Mesodermal cell (in vitro differentiated cells): ENCODE measurements around the gene FARP1.

Experiments used
- H3K27ac ChIP-seq: 2 replicates; pipeline ENCODE4 v1.7.0; 2013; ENCODE audit warnings: mild to moderate bottlenecking, low read depth, low read length, moderate library complexity; ENCODE audit not compliant: severe bottlenecking
- H3K36me3 ChIP-seq: 2 replicates; pipeline ENCODE4 v1.7.1; 2013; ENCODE audit warnings: mild to moderate bottlenecking, low read length, moderate library complexity; ENCODE audit not compliant: control insufficient read depth, insufficient read depth
- H3K4me1 ChIP-seq: one replicate; pipeline ENCODE4 v1.7.1; 2013; ENCODE audit warnings: mild to moderate bottlenecking, low read length; ENCODE audit not compliant: insufficient read depth, control insufficient read depth, poor library complexity, severe bottlenecking
- H3K4me3 ChIP-seq: 2 replicates; pipeline ENCODE4 v1.7.0; 2013; ENCODE audit warnings: low read length, control low read depth, mild to moderate bottlenecking; ENCODE audit not compliant: insufficient read depth, poor library complexity, severe bottlenecking; ENCODE audit errors: extremely low read depth
- H3K9me3 ChIP-seq: 2 replicates; pipeline ENCODE4 v1.7.1; 2013; ENCODE audit warnings: mild to moderate bottlenecking, low read length, moderate library complexity; ENCODE audit not compliant: control insufficient read depth
- WGBS, 2 experiments: methylation state at CpG; one replicate each; pipeline ENCODE4 v1.1.5; 2013; ENCODE audit warnings: missing lambda C conversion rate in 2 of 2; ENCODE audit not compliant: insufficient coverage in 2 of 2; 5-methylcytosine and 5-hydroxymethylcytosine counted together

FARP1 gene

GRCh38 chr13:98156259-98156658, 13.4 kb downstream of the FARP1 start:
- Histone ChIP-seq H3K27ac (no peak overlapping the region), H3K36me3 (peaks cover 36% of the 10 kb centered on the region), H3K4me1 (peaks cover 17% of the 10 kb centered on the region), H3K9me3 (no peaks in the 10 kb centered on the region), H3K4me3 (no peak overlapping the region)
- 100% methylated on average over 1 of the region's 2 CpGs; no CpG with 5 or more reads in 1 of the 2 experiments for WGBS, 2 experiments

GRCh38 chr13:98157188-98157587, 14.3 kb downstream of the FARP1 start:
- no peak overlapping the region for H3K4me3 ChIP-seq
- no peaks in the 10 kb centered on the region for H3K9me3 ChIP-seq
- peaks cover 22% of the 10 kb centered on the region for H3K4me1 ChIP-seq
- H3K27ac ChIP-seq = no peak overlapping the region
- 89 to 93% methylated on average over 6 of the region's 7 CpGs for WGBS, 2 experiments
- peaks cover 37% of the 10 kb centered on the region for H3K36me3 ChIP-seq

GRCh38 chr13:98157609-98158008, 14.7 kb downstream of the FARP1 start:
- Histone ChIP-seq H3K36me3 (peaks cover 42% of the 10 kb centered on the region), H3K4me1 (peaks cover 22% of the 10 kb centered on the region), H3K9me3 (no peaks in the 10 kb centered on the region), H3K27ac (no peak overlapping the region), H3K4me3 (no peak overlapping the region)
- WGBS, 2 experiments = 80 to 83% methylated on average over 1 of the region's 1 CpG

- 93 to 96% methylated on average over 4 to 5 of the region's 5 CpGs for WGBS, 2 experiments
- Histone ChIP-seq H3K4me3 (no peak overlapping the region), H3K4me1 (peaks cover 22% of the 10 kb centered on the region), H3K27ac (no peak overlapping the region), H3K36me3 (peaks cover 49% of the 10 kb centered on the region), H3K9me3 (no peaks in the 10 kb centered on the region)
These were observed 15.4 kb downstream of the FARP1 start for GRCh38 chr13:98158172-98158899.

GRCh38 chr13:98162935-98163334, 20.0 kb downstream of the FARP1 start:
- Histone ChIP-seq H3K9me3 (no peaks in the 10 kb centered on the region), H3K27ac (no peak overlapping the region), H3K4me3 (no peak overlapping the region), H3K4me1 (peaks cover 9% of the 10 kb centered on the region), H3K36me3 (peaks cover 29% of the 10 kb centered on the region)
- WGBS, 2 experiments = 96 to 97% methylated on average over 3 of the region's 5 CpGs

GRCh38 chr13:98169331-98169730, 26.4 kb downstream of the FARP1 start:
- Histone ChIP-seq H3K4me3 (no peak overlapping the region), H3K4me1 (peaks cover 38% of the 10 kb centered on the region), H3K9me3 (no peaks in the 10 kb centered on the region), H3K36me3 (no peaks in the 10 kb centered on the region), H3K27ac (no peak overlapping the region)
- WGBS, 2 experiments = 100% methylated on average over 2 of the region's 3 CpGs; no CpG with 5 or more reads in 1 of the 2 experiments

- WGBS, 2 experiments = 46 to 55% methylated on average over 8 to 12 of the region's 14 CpGs
- no peak overlapping the region for H3K4me3 ChIP-seq
- H3K9me3 ChIP-seq = no peaks in the 10 kb centered on the region
- peaks cover 64% of the 10 kb centered on the region for H3K4me1 ChIP-seq
- peak overlapping the region; percentile 92 for H3K27ac ChIP-seq
- H3K36me3 ChIP-seq = no peaks in the 10 kb centered on the region
These were observed 29.2 kb downstream of the FARP1 start for GRCh38 chr13:98171900-98172589.

DNA sequence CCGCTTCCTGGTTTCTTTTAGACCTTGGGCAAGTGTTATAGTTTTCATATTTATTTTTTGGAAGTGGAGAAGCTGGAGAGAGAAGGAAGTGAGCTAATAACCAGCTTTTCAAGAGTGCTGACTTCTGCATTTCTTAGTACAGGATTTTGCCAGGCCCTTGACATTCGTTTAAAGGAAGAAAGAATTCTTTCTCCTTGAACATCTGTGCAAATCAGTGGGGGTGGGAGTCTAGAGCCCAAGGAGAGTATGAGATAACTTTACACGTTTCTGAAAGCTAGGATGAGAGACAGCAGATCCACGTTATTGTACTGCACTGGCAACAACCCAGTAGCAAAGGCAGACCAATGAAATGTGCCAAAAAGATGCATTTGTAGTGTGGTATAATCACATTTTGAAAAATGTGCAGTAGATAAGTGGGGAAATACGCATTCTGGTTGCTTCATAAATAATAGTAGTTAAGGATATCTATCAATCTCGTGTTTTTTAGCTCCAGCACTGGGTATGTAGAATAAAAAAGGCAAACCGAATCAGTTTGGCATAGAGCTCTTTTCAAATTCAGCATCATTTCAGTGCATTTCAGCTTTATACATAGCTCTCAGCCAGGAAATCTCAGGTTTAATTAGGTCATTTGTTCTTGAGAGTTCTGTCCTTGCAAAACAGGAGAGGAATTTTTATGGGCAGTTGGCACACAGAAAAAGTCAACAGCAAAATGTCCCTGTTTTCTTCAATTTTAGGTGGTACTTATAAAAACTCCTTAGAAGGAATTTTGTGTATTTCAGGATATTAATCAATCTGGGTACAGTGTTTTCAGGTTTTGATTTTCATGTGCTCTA, 29.9 kb downstream of the FARP1 start:
- Histone ChIP-seq H3K4me1 (peaks cover 68% of the 10 kb centered on the region), H3K9me3 (no peaks in the 10 kb centered on the region), H3K27ac (peak overlapping the region; percentile 92), H3K4me3 (no peak overlapping the region), H3K36me3 (peaks cover 5% of the 10 kb centered on the region)
- WGBS, 2 experiments = 60 to 64% methylated on average over 3 to 5 of the region's 7 CpGs

DNA sequence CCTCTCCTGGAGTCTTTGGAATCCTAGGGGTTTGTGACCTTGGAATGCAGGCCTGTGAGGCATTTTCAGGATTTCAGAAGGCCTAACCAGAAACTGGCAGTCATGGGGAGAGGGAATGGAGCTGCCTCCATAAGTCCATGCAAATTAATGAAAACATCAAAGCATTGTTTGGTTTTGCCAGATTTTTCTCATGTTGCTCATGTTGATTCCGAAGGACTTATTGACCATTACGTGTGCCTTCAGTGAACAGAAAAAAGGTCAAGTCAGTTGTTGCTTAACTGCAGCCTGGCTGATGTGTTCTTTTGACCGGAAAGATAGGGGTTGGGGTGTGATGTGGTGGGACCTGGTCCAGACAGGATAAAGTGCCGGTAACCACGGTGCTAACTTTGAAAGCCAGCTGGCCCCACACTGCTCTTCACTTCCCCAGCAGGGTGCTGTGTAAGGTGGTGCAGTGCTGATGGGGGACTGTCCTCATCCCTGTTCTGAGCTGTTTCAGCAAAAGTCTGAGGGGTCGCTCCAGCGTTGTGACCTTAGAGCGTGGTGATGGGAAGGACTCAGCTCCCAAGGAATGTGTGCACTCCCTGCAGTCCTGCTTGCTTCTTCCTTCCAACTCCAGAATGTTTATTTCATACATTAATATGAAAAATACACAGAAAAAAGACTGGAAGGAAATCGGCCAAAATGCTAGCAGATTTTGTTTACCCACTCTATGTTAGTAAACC, 30.7 kb downstream of the FARP1 start:
- Histone ChIP-seq H3K4me1 (peaks cover 68% of the 10 kb centered on the region), H3K4me3 (no peak overlapping the region), H3K36me3 (peaks cover 10% of the 10 kb centered on the region), H3K9me3 (no peaks in the 10 kb centered on the region), H3K27ac (peak overlapping the region; percentile 92)
- 27 to 37% methylated on average over 5 of the region's 9 CpGs for WGBS, 2 experiments

- H3K9me3 ChIP-seq = no peaks in the 10 kb centered on the region
- H3K4me3 ChIP-seq = no peak overlapping the region
- WGBS, 2 experiments = 90 to 92% methylated on average over 7 of the region's 7 CpGs
- peaks cover 17% of the 10 kb centered on the region for H3K36me3 ChIP-seq
- peak overlapping the region; percentile 92 for H3K27ac ChIP-seq
- peaks cover 68% of the 10 kb centered on the region for H3K4me1 ChIP-seq
These were observed 31.4 kb downstream of the FARP1 start for GRCh38 chr13:98174307-98174706.
